HCT116 (cell line): ENCODE measurements around the gene PIGL. TPM values are rescaled to one million over a fixed set of nuclear protein-coding genes. Genes with fewer than 3 reads are reported as not detected.

ENCODE experiments used
- ATAC-seq: fragments of 200-7000 bp; cut with Tn5 transposase; 2 replicates; pipeline ENCODE4 v1.9.1; 2020; ENCODE audit warnings: mild to moderate bottlenecking, moderate library complexity
- BruUV-seq: library from RNA; stranded (reverse); fragments of 400-500 nt; replicated peaks from 2 replicates; lab custom pipeline; 2021; lab: Mats Ljungman, UMichigan
- CTCF ChIA-PET: fragments of 300-600 bp; sonication (Branson Sonifier 250); formaldehyde crosslinking; loops from one replicate; lab custom pipeline; 2021; ENCODE audit warnings: antibody characterized with exemption; lab: Charles Lee
- POLR2A ChIA-PET: fragments of 300-600, 350-600 bp; sonication (Branson Sonifier 250); formaldehyde crosslinking; loops from one replicate; lab custom pipeline; 2021; ENCODE audit warnings: antibody characterized with exemption; lab: Charles Lee
- RAD21 ChIA-PET, 2 experiments: fragments of 300-600 bp; sonication (Branson Sonifier 250); formaldehyde crosslinking; loops; one replicate each; lab custom pipeline; 2023; ENCODE audit warnings: low total read pairs in 2 of 2; ENCODE audit not compliant: uncharacterized antibody in 2 of 2, unreplicated experiment in 2 of 2, low non-redundant PET in 1 of 2; lab: Charles Lee
- DNase-seq: peaks from one replicate; pipeline ENCODE4 v3.0.0-alpha.2; 2010; ENCODE audit warnings: low read depth, low spot score
- H2AFZ ChIP-seq: fragments of 200-600 bp; shearing (Covaris generic), sonication (generic); 2 replicates; pipeline ENCODE4 v1.6.1; 2017; ENCODE audit warnings: low read depth, mixed run types, mixed read lengths, antibody characterized with exemption, low read length; ENCODE audit not compliant: poor library complexity, severe bottlenecking
- H3K27ac ChIP-seq: 2 replicates; pipeline ENCODE4 v1.5.1; 2012; ENCODE audit warnings: low read depth, low read length
- H3K27me3 ChIP-seq: fragments of 200-600 bp; sonication (generic); 2 replicates; pipeline ENCODE4 v1.6.1; 2016; ENCODE audit warnings: mixed run types, low read length, mixed read lengths; ENCODE audit not compliant: insufficient read depth
- H3K36me3 ChIP-seq, 2 experiments: fragments of 200-500 bp in 1 of 2; fragments of 200-600 bp in 1 of 2; sonication (Bioruptor generic) in 1 of 2; sonication (generic) in 1 of 2; 2 replicates each; pipeline versions ENCODE4 v1.5.1 to v1.6.1; 2014 to 2016; ENCODE audit warnings: low read length in 2 of 2, inconsistent platforms in 1 of 2, mixed read lengths in 1 of 2, mixed run types in 1 of 2; ENCODE audit not compliant: insufficient read depth in 2 of 2, control insufficient read depth in 1 of 2
- H3K4me1 ChIP-seq, 2 experiments: fragments of 200-600 bp in 1 of 2; sonication (generic) in 1 of 2; 2 replicates each; pipeline versions ENCODE4 v1.5.1 to v1.6.1; 2012 to 2017; ENCODE audit warnings: low read length in 2 of 2, inconsistent platforms in 1 of 2, mild to moderate bottlenecking in 1 of 2, mixed read lengths in 1 of 2, mixed run types in 1 of 2, moderate library complexity in 1 of 2; ENCODE audit not compliant: insufficient read depth in 2 of 2, control insufficient read depth in 1 of 2
- H3K4me2 ChIP-seq: fragments of 200-600 bp; sonication (generic); 2 replicates; pipeline ENCODE4 v1.6.1; 2017; ENCODE audit warnings: mixed run types, low read length, mixed read lengths
- H3K4me3 ChIP-seq, 2 experiments: fragments of 200-600 bp in 1 of 2; sonication (generic) in 1 of 2; replicated peaks in 1 of 2; 2 replicates each; pipeline ENCODE4 v1.5.1; 2011 to 2016; ENCODE audit warnings: low read length in 2 of 2, control low read depth in 1 of 2, low read depth in 1 of 2, mild to moderate bottlenecking in 1 of 2, mixed read lengths in 1 of 2, mixed run types in 1 of 2
- H3K79me2 ChIP-seq: fragments of 200-600 bp; sonication (generic); 2 replicates; pipeline ENCODE4 v1.6.1; 2017; ENCODE audit warnings: mild to moderate bottlenecking, mixed run types, low read length, moderate library complexity, mixed read lengths; ENCODE audit not compliant: insufficient read depth
- H3K9ac ChIP-seq: fragments of 200-600 bp; sonication (generic); 2 replicates; pipeline ENCODE4 v1.6.1; 2016; ENCODE audit warnings: low read length, mixed read lengths
- H3K9me2 ChIP-seq: fragments of 200-600 bp; sonication (generic), shearing (Covaris generic); 2 replicates; pipeline ENCODE4 v1.6.1; 2017; ENCODE audit warnings: mixed run types, mild to moderate bottlenecking, moderate library complexity; ENCODE audit not compliant: insufficient read depth
- H3K9me3 ChIP-seq, 2 experiments: fragments of 200-500 bp in 1 of 2; fragments of 200-600 bp in 1 of 2; sonication (Bioruptor generic) in 1 of 2; sonication (generic) in 1 of 2; 2 replicates each; pipeline ENCODE4 v1.6.1; 2014 to 2017; ENCODE audit warnings: low read length in 2 of 2, mixed read lengths in 2 of 2, inconsistent platforms in 1 of 2, low read depth in 1 of 2, mild to moderate bottlenecking in 1 of 2, mixed run types in 1 of 2, moderate library complexity in 1 of 2; ENCODE audit not compliant: control insufficient read depth in 1 of 2, insufficient read depth in 1 of 2
- H4K20me1 ChIP-seq: fragments of 200-600 bp; sonication (generic), shearing (Covaris generic); 2 replicates; pipeline ENCODE4 v1.6.1; 2017; ENCODE audit warnings: mixed run types, mild to moderate bottlenecking, moderate library complexity; ENCODE audit not compliant: insufficient read depth
- CEBPB ChIP-seq: IDR thresholded peaks from 2 replicates; pipeline ENCODE4 v1.6.1; 2012; ENCODE audit warnings: low read depth
- CTCF ChIP-seq, 3 experiments: fragments of 200-600 bp in 1 of 3; sonication (generic) in 1 of 3; IDR thresholded peaks in 2 of 3; conservative IDR thresholded peaks in 1 of 3; 2 replicates each; pipeline ENCODE4 v1.5.1; 2012 to 2017; ENCODE audit warnings: low read depth in 2 of 3, low read length in 2 of 3, antibody characterized with exemption in 1 of 3, borderline replicate concordance in 1 of 3, control low read depth in 1 of 3, mild to moderate bottlenecking in 1 of 3, mixed read lengths in 1 of 3, mixed run types in 1 of 3, moderate library complexity in 1 of 3; ENCODE audit not compliant: insufficient read depth in 1 of 3
- EZH2 ChIP-seq: fragments of 200-600 bp; sonication (generic); IDR thresholded peaks from 2 replicates; pipeline ENCODE4 v1.6.1; 2017; ENCODE audit warnings: antibody characterized with exemption, mixed run types
- EZH2phosphoT487 ChIP-seq: fragments of 200-600 bp; IDR thresholded peaks from 2 replicates; pipeline ENCODE4 v1.6.1; 2018; ENCODE audit warnings: antibody characterized with exemption, borderline replicate concordance
- FOSL1 ChIP-seq: IDR thresholded peaks from 2 replicates; pipeline ENCODE4 v1.6.1; 2012; ENCODE audit warnings: low read depth
- JUND ChIP-seq: IDR thresholded peaks from 2 replicates; pipeline ENCODE4 v1.6.1; 2012
- POLR2A ChIP-seq: IDR thresholded peaks from 2 replicates; pipeline ENCODE4 v1.7.0; 2011; ENCODE audit warnings: borderline replicate concordance; ENCODE audit not compliant: insufficient read depth, insufficient read length; ENCODE audit errors: extremely low read depth
- POLR2AphosphoS5 ChIP-seq: IDR thresholded peaks from 2 replicates; pipeline ENCODE4 v1.6.1; 2011; ENCODE audit warnings: mild to moderate bottlenecking, low read depth, low read length, moderate library complexity
- TCF7L2 ChIP-seq: IDR thresholded peaks from 2 replicates; pipeline ENCODE4 v1.7.0; 2011; ENCODE audit warnings: borderline replicate concordance, inconsistent platforms; ENCODE audit not compliant: insufficient read depth, insufficient read length; ENCODE audit errors: extremely low read depth
- YY1 ChIP-seq: IDR thresholded peaks from 2 replicates; pipeline ENCODE4 v1.6.1; 2011; ENCODE audit warnings: low read length, low read depth, moderate library complexity, mild to moderate bottlenecking; ENCODE audit not compliant: insufficient replicate concordance; ENCODE audit errors: extremely low read depth
- ZBTB33 ChIP-seq: IDR thresholded peaks from 2 replicates; pipeline ENCODE4 v1.6.1; 2011; ENCODE audit warnings: mild to moderate bottlenecking, low read length, moderate library complexity; ENCODE audit not compliant: insufficient replicate concordance; ENCODE audit errors: extremely low read depth
- ZNF274 ChIP-seq: fragments of 200-500 bp; sonication (Bioruptor generic); IDR thresholded peaks from 2 replicates; pipeline ENCODE4 v1.6.1; 2014; ENCODE audit warnings: mild to moderate bottlenecking, low read depth, low read length, inconsistent platforms
- intact Hi-C: fragments of 100-400 bp; cut with micrococcal nuclease; formaldehyde crosslinking; loops from 2 replicates; pipeline ENCODE4 v1.10.0; 2022
- total RNA-seq: library from RNA; stranded (reverse); gene quantifications from one replicate; pipeline ENCODE4 v1.2.1, GENCODE V29; 2021; ENCODE audit not compliant: unreplicated experiment

Gene PIGL
- total RNA-seq, 1 experiment from 2014 or later, result 36.8 TPM

- no peak for TF ChIP-seq CTCF (IDR thresholded peaks at IDR 0.05 in 2 of 3, conservative IDR thresholded peaks at IDR 0.05 in 1 of 3; ENCODE audit: borderline replicate concordance in 1 of 3, insufficient read depth in 1 of 3, low read depth in 2 of 3, low read length in 2 of 3)
- no peak for TF ChIP-seq POLR2A
- TF ChIP-seq JUND, result no peak
- no peak for TF ChIP-seq FOSL1
Observed at GRCh38 chr17:16348586-16348985, 131.6 kb downstream of the PIGL start (continued).

- Histone ChIP-seq H3K4me1 (peaks cover 11 to 18% of the 10 kb centered on the region in 2 experiments), H3K9ac (no peak overlapping the region), H3K27ac (no peak overlapping the region), H3K36me3 (peaks cover 13 to 19% of the 10 kb centered on the region in 2 experiments; a peak in 3 of 4 replicates), H3K9me2 (no peaks in the 10 kb centered on the region), H3K27me3 (no peaks in the 10 kb centered on the region), H3K9me3 (no peaks in the 10 kb centered on the region), H2AFZ (no peak overlapping the region), H3K4me2 (no peak overlapping the region), H4K20me1 (peaks cover 4% of the 10 kb centered on the region; the same call in 1 of the 2 replicates), H3K4me3 (no peak overlapping the region), H3K79me2 (peaks cover 39% of the 10 kb centered on the region)
- ChIA-PET POLR2A (interaction anchor here (1.4 kb wide), 1 partner anchor 31 kb away, joined by 4 read pairs; the partner anchor contains the start of gene UBB), RAD21 (no interaction called here), CTCF (no interaction called here)
- intact Hi-C loops, result no loop called here
- no peak for ATAC-seq
- no peak for TF ChIP-seq TCF7L2
- TF ChIP-seq JUND, result no peak
- TF ChIP-seq POLR2AphosphoS5, result no peak
- no peak for TF ChIP-seq EZH2
- TF ChIP-seq YY1, result no peak
- TF ChIP-seq CEBPB, result no peak
- TF ChIP-seq ZBTB33, result no peak
- TF ChIP-seq EZH2phosphoT487, result no peak
- TF ChIP-seq ZNF274, result no peak
- no peak for DNase-seq
- no TSS peak for BruUV-seq
Observed at GRCh38 chr17:16349431-16349830, 132.4 kb downstream of the PIGL start.
